Uterus (tissue), 4 donors: Measurements from ENCODE around the gene LIN7C. TPM values are rescaled to one million over a fixed set of nuclear protein-coding genes. Genes with fewer than 3 reads are reported as not detected.
"Not testable (repeated sequence)": the region's sequence is repeated elsewhere in the genome, so short reads cannot be mapped to it uniquely, and the experiment has no call there.

Experiments used
- DNase-seq, 2 donors: peaks; one replicate each; pipeline ENCODE4 v3.0.0-alpha.2; 2019 to 2020
- H3K27ac ChIP-seq, 2 donors: fragments of 200-600 bp; sonication (generic); 1 replicate in 1 of 2; 2 replicates in 1 of 2; pipeline ENCODE4 v1.5.1; 2016 to 2018
- H3K27me3 ChIP-seq, 2 donors: fragments of 200-600 bp; sonication (generic); one replicate each; pipeline ENCODE4 v1.5.1; 2018 to 2019; ENCODE audit warnings: control low read depth in 1 of 2
- H3K36me3 ChIP-seq, 2 donors: fragments of 200-600 bp; sonication (generic); one replicate each; pipeline ENCODE4 v1.5.1; 2019; ENCODE audit warnings: control low read depth in 1 of 2
- H3K4me1 ChIP-seq, 2 donors: fragments of 200-600 bp; sonication (generic); one replicate each; pipeline ENCODE4 v1.5.1; 2018 to 2019; ENCODE audit warnings: control low read depth in 1 of 2
- H3K4me3 ChIP-seq, 2 donors: fragments of 200-600 bp; sonication (generic); 1 replicate in 1 of 2; 2 replicates in 1 of 2; pipeline ENCODE4 v1.5.1; 2018 to 2019; ENCODE audit warnings: mild to moderate bottlenecking in 1 of 2
- H3K9me3 ChIP-seq, 2 donors: fragments of 200-600 bp; sonication (generic); one replicate each; pipeline ENCODE4 v1.5.1; 2019; ENCODE audit warnings: control low read depth in 1 of 2
- POLR2A ChIP-seq, 2 donors: fragments of 450-650 bp; IDR thresholded peaks; one replicate each; pipeline ENCODE4 v1.6.1; 2016; ENCODE audit warnings: antibody characterized with exemption in 2 of 2, mild to moderate bottlenecking in 1 of 2, moderate library complexity in 1 of 2
- intact Hi-C: fragments of 100-400 bp; cut with DNase I; formaldehyde crosslinking; loops from one replicate; pipeline ENCODE4 v1.15.1; 2023; ENCODE audit warnings: low total_unique reads
- microRNA-seq: library from miRNA; unstranded; fragments of <30 nt; microRNA quantifications from one replicate; pipeline ENCODE4, GENCODE V29; 2016; ENCODE audit warnings: borderline microRNAs expressed, borderline replicate concordance
- small RNA-seq: library from RNA; depleted of rRNA; stranded (forward); fragments of <200 nt; gene quantifications from one replicate; pipeline ENCODE3, GENCODE V24; 2016
- total RNA-seq, 4 donors: library from RNA; depleted of rRNA in 3 of 4; stranded (reverse); fragments of >200 nt in 3 of 4; gene quantifications; one replicate each; pipeline versions ENCODE4 v1.1.0 to v1.2.4, GENCODE V29; 2014 to 2023
- TF ChIP-seq, protein P1 (sequence below), 4 experiments: fragments of 200-600 bp in 2 of 4; fragments of 450-650 bp in 2 of 4; sonication (generic) in 2 of 4; IDR thresholded peaks; one replicate each; pipeline ENCODE4 v1.5.1; 2016 to 2019; ENCODE audit warnings: antibody characterized with exemption in 4 of 4, mild to moderate bottlenecking in 2 of 4, moderate library complexity in 1 of 4
- donor health status: DM: yes; HTN: yes; CAD: no.

Gene LIN7C
- total RNA-seq, 4 donors from 2014 or later: 11.8 to 98.0 (median 45.5) TPM

DNA sequence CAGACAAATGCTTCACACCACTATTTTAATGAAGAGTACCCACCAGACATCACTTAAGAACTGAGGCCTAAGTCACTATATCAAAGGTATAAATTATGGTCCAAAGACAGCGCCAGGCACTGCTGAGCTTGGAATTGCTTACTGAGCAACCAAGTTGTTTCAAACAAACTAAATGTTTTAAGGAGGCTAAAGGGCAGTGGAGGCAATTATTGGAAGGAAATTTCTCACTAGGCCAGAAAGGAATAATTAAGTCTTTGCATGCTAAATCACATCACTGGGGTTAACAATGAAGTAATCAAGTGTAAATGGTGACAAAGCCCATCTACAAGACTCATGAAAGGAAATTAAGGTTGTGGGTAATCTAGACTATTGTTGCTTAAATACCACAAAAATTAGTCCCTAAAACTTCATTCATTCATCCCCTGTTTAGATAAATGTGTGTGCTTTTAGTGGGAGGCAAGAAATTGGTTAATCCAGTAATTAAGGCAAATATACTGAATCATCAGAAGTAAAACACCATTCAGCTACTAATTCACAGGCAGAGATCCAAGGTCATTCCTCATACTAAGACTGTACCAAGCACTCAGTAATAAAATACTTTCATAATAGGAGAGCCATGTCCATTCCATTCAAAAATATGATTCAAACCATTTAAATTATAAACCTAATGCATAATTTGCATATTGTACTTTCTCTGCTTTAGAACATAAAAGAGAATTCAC is 55.2 kb downstream of the LIN7C start:
- Histone ChIP-seq H3K27ac (no peak overlapping the region), H3K27me3 (no peaks in the 10 kb centered on the region), H3K4me3 (no peak overlapping the region), H3K4me1 (no peaks in the 10 kb centered on the region), H3K36me3 (no peaks in the 10 kb centered on the region), H3K9me3 (no peaks in the 10 kb centered on the region)
- no peak for DNase-seq
- no peak for TF ChIP-seq POLR2A (IDR thresholded peaks at IDR 0.05)
- TF ChIP-seq, protein P1, sequence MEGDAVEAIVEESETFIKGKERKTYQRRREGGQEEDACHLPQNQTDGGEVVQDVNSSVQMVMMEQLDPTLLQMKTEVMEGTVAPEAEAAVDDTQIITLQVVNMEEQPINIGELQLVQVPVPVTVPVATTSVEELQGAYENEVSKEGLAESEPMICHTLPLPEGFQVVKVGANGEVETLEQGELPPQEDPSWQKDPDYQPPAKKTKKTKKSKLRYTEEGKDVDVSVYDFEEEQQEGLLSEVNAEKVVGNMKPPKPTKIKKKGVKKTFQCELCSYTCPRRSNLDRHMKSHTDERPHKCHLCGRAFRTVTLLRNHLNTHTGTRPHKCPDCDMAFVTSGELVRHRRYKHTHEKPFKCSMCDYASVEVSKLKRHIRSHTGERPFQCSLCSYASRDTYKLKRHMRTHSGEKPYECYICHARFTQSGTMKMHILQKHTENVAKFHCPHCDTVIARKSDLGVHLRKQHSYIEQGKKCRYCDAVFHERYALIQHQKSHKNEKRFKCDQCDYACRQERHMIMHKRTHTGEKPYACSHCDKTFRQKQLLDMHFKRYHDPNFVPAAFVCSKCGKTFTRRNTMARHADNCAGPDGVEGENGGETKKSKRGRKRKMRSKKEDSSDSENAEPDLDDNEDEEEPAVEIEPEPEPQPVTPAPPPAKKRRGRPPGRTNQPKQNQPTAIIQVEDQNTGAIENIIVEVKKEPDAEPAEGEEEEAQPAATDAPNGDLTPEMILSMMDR (IDR thresholded peaks at IDR 0.05): no peak
- intact Hi-C loops: no loop called here

DNA sequence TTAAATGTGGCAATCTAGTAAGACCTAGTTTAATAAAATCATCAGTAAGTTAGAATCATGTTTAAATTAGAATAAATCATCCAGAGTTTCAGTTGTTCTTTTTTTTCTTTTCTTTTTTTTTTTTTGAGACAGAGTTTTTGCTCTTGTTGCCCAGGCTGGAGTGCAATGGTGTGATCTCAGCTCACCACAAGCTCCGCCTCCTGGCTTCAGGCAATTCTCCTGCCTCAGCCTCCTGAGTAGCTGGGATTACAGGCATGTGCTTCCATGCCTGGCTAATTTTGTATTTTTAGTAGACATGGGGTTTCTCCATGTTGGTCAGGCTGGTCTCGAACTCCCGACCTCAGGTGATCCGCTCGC is 58.4 kb downstream of the LIN7C start:
- H3K27ac ChIP-seq, H3K27me3 ChIP-seq, H3K9me3 ChIP-seq, intact Hi-C loops, H3K36me3 ChIP-seq, H3K4me3 ChIP-seq, H3K4me1 ChIP-seq, DNase-seq: not testable (repeated sequence)

DNA sequence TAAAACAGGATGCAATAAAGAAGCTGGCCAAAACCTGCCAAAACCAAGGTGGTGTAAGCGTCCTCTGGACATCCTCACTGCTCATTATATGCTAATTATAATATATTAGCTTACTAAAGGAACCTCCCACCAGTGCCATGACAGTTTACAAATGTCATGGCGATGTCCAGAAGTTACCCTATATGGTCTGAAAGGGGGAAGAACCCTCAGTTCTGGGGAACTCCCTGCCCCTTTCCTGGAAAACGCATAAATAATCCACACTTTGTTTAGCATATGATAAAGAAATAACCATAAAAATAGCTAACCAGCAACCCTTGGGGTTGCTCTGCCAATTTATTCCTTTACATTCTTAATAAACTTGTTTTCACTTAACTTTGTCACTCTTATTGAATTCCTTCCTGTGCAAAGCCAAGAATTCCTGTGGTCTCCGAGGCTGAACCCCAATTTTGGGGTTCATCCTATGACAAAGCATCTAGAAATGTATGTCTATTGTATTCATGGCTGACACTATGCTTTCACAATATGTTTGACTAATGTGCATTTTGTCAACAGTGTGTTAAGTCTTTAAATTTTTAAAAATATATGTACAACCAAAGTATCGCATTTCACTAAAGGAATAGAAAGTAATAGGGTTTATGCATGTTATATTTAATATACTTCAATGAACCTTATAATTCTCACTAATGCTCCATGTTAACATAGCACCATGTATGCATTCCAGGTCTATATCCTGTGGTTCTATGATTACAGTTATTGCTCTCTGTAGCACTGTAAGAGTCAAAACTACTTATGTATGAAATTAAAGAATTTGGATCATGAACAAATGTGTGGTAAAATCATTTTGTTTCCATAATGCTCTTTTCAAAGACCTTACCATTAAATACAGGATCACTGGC is 59.0 kb downstream of the LIN7C start:
- TF ChIP-seq POLR2A (IDR thresholded peaks at IDR 0.05): no peak
- TF ChIP-seq, protein P1 (IDR thresholded peaks at IDR 0.05): no peak
- Histone ChIP-seq H3K4me3 (no peak overlapping the region), H3K4me1 (no peaks in the 10 kb centered on the region), H3K36me3 (no peaks in the 10 kb centered on the region), H3K27ac (no peak overlapping the region), H3K27me3 (no peaks in the 10 kb centered on the region), H3K9me3 (no peaks in the 10 kb centered on the region)
- no peak for DNase-seq
- intact Hi-C loops: no loop called here

DNA sequence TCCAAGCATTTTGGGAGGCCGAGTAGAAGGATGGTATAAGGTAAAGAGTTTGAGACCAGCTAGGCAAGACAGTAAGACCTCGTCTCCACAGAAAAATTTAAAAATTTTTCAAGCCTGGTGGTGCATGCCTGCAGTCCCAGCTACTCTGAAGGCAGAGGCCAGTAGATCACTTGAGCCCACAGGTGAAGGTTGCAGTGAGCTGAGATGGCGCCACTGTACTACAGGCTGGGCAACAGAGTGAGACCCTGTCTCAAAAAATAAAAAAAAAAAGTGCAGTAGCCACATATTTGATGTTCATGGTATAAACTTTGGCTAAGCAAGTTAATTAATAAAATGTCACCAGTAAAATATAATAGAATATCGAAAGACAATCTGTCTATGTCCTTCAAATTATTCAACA is 60.9 kb downstream of the LIN7C start:
- no peak overlapping the region for H3K27ac ChIP-seq
- intact Hi-C loops: no loop called here
- H3K36me3 ChIP-seq: no peaks in the 10 kb centered on the region

DNA sequence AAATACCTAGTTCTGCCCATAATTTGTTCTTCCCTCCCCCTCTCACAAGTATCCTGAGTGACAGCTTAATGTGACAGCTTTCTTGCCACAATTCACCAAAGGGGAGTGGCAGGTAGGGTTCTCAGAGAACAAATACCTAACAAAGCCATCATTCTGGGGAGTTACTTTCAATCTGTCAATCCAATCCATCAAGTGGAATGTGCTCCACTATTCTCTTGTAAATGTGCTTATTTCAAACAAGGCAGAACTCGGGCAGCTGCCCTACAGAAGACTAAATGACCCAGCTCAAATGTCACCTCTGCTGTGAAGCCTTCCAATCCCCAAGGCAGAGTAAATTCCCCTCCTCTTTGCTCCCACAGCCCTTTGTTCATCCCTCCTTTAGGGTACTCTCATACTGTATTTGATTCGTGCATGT is 61.8 kb downstream of the LIN7C start:
- no peaks in the 10 kb centered on the region for H3K36me3 ChIP-seq
- no peak for DNase-seq
- H3K9me3 ChIP-seq: no peaks in the 10 kb centered on the region
- TF ChIP-seq POLR2A (IDR thresholded peaks at IDR 0.05): no peak
- TF ChIP-seq, protein P1 (IDR thresholded peaks at IDR 0.05): no peak
- H3K4me1 ChIP-seq: no peaks in the 10 kb centered on the region
- no peak overlapping the region for H3K4me3 ChIP-seq
- intact Hi-C loops: no loop called here
- H3K27ac ChIP-seq: no peak overlapping the region
- H3K27me3 ChIP-seq: no peaks in the 10 kb centered on the region

More for the DNA sequence above, 60.9 kb downstream of the LIN7C start:
- H3K4me1 ChIP-seq: no peaks in the 10 kb centered on the region
- no peaks in the 10 kb centered on the region for H3K9me3 ChIP-seq
- no peaks in the 10 kb centered on the region for H3K27me3 ChIP-seq
- TF ChIP-seq, protein P1 (IDR thresholded peaks at IDR 0.05): no peak
- no peak for TF ChIP-seq POLR2A (IDR thresholded peaks at IDR 0.05)
- no peak for DNase-seq
- H3K4me3 ChIP-seq: no peak overlapping the region

Small RNA genes lying within 50 kb of the gene (microRNA-seq; reads per million reads assigned to microRNA genes)
- gene MIR8087: not detected

Small RNA genes lying within 50 kb of the gene (small RNA-seq; reads per million reads assigned to genes)
- gene AC100771.1: not detected
- not detected for gene MIR8087
- not detected for gene RNA5SP339

Other genes starting within 250 kb of the LIN7C start
- 1 to 10 TPM in 2 of 4 donors, under 1 TPM in 1, not detected in 1; 0.26 to 8.2 (median 2.7) TPM for gene CCDC34, start 143.6 kb downstream of the LIN7C start, total RNA-seq
- gene LGR4, start 34.0 kb downstream of the LIN7C start, total RNA-seq: 10 to 100 TPM in 3 of 4 donors, 1 to 10 TPM in 1; 9.4 to 57.9 (median 16.1) TPM
- under 1 TPM in 1 of 4 donors, not detected in 3; 0.83 TPM for gene BDNF, start 193.7 kb upstream of the LIN7C start, total RNA-seq